Lung (tissue), 12 donors: ENCODE data around the gene EGR4. TPM values are rescaled to one million over a fixed set of nuclear protein-coding genes. Genes with fewer than 3 reads are reported as not detected.

Experiments
- ATAC-seq: fragments of 200-7000 bp; cut with Tn5 transposase; one replicate; pipeline ENCODE4 v1.9.1; 2020; ENCODE audit warnings: moderate number of reproducible peaks; ENCODE audit not compliant: insufficient read depth, low FRiP score
- DNase-seq, 3 donors: peaks; one replicate each; pipeline ENCODE4 v3.0.0-alpha.2; 2013 to 2017
- H3K27ac ChIP-seq, 2 donors: one replicate each; pipeline ENCODE4 v1.5.1; 2013; ENCODE audit warnings: mild to moderate bottlenecking in 2 of 2, moderate library complexity in 2 of 2, control low read depth in 1 of 2, inconsistent platforms in 1 of 2, low read depth in 1 of 2, low read length in 1 of 2
- H3K27me3 ChIP-seq, 3 donors: one replicate each; pipeline ENCODE4 v1.5.1; 2013; ENCODE audit warnings: low read length in 2 of 3; ENCODE audit not compliant: control insufficient read depth in 3 of 3, insufficient read depth in 3 of 3
- H3K36me3 ChIP-seq, 4 donors: one replicate each; pipeline ENCODE4 v1.5.1; 2013; ENCODE audit warnings: low read length in 4 of 4, mild to moderate bottlenecking in 1 of 4, moderate library complexity in 1 of 4; ENCODE audit not compliant: control insufficient read depth in 4 of 4, insufficient read depth in 4 of 4
- H3K4me1 ChIP-seq, 5 donors: one replicate each; pipeline ENCODE4 v1.5.1; 2013; ENCODE audit warnings: low read length in 5 of 5, mild to moderate bottlenecking in 2 of 5, moderate library complexity in 1 of 5; ENCODE audit not compliant: control insufficient read depth in 5 of 5, insufficient read depth in 5 of 5
- H3K4me3 ChIP-seq: one replicate; pipeline ENCODE4 v1.5.1; 2013; ENCODE audit warnings: mild to moderate bottlenecking, control low read depth, moderate library complexity
- H3K9ac ChIP-seq, 2 donors: one replicate each; pipeline ENCODE4 v1.5.1; 2013; ENCODE audit warnings: low read length in 2 of 2, control low read depth in 1 of 2; ENCODE audit not compliant: insufficient read depth in 1 of 2
- H3K9me3 ChIP-seq, 4 donors: one replicate each; pipeline ENCODE4 v1.5.1; 2013; ENCODE audit warnings: low read length in 3 of 4, mild to moderate bottlenecking in 1 of 4, moderate library complexity in 1 of 4; ENCODE audit not compliant: control insufficient read depth in 4 of 4, insufficient read depth in 3 of 4
- CTCF ChIP-seq: IDR thresholded peaks from 2 replicates; pipeline ENCODE4 v1.5.1; 2012; ENCODE audit warnings: mild to moderate bottlenecking; ENCODE audit errors: control extremely low read depth, extremely low read depth
- WGBS, 2 donors: extraction: QIAGEN DNeasy Blood & Tissue Kit; methylation state at CpG; one replicate each; pipeline ENCODE4 v1.1.7; 2013; 5-methylcytosine and 5-hydroxymethylcytosine counted together
- polyA plus RNA-seq, 2 donors: library from polyadenylated mRNA; stranded (reverse); fragments of 200-250 nt; gene quantifications; one replicate each; pipeline ENCODE4 v1.2.1, GENCODE V29; 2013
- total RNA-seq, 2 donors: library from RNA; depleted of rRNA in 1 of 2; stranded (reverse); fragments of >200 nt in 1 of 2; gene quantifications; one replicate each; pipeline ENCODE4 v1.2.1, GENCODE V29; 2014 to 2021
- donor health status: control.
- donor health status: control.
- donor health status: Bipolar disorder and iron deficiency.
- donor health status: healthy.
- donor health status: DM: yes; HTN: yes; CAD: no.

Gene EGR4
- total and polyA plus RNA-seq, 4 donors: 0.30 TPM; not detected in 3

DNA sequence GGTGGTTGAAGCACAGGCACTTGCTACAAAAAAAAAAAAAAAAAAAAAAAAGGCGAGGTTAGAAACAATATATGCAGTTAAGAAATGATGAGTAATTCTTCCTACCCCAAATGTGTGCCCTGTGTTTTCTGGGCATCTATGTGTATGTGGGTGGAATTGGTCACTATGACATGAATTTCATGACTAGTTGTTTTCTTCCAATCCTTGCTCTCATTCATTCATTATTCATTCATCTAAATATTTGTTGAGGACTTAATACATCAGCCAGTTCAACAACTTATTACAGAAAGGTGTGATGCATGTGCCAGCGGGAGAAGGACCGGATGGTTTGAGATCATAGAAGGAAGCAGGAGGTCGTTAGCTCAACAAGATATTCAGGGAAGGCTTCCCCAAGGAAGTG lies 8.3 kb upstream of the EGR4 start:
- Histone ChIP-seq H3K4me3 (no peak overlapping the region), H3K27me3 (peaks cover 6 to 37% (median 10%) of the 10 kb centered on the region in 3 donors), H3K27ac (no peak overlapping the region), H3K9ac (no peak overlapping the region), H3K9me3 (no peaks in the 10 kb centered on the region), H3K36me3 (no peaks in the 10 kb centered on the region), H3K4me1 (no peaks in the 10 kb centered on the region)
- WGBS, 2 donors: 69 to 77% methylated on average over 4 of the region's 4 CpGs
- ATAC-seq: no peak
- no peak for DNase-seq
- no peak for TF ChIP-seq CTCF

DNA sequence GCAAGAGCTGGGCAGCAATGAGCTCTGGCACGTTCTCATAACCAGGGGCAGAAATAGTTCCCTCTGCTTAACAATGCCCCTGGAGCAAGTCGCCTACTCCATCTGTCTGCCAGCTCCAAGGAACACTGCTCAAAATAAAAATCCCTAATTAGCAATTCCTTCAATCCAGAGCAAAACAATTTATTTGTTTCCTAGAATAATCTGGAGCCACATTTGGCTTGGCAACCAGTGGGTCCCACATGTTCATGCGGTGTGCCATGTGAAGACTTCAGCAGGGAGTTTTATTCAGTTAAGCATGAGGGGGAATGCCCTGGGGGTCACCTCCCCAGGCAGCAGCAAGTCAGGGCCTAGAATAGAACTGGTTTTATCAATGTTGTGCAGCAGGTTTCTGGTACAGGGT lies 7.6 kb upstream of the EGR4 start:
- no peak overlapping the region for H3K27ac ChIP-seq

GRCh38 chr2:73297586-73297985 lies 4.2 kb upstream of the EGR4 start:
- H3K4me3 ChIP-seq: no peak overlapping the region
- DNase-seq (no peak), ATAC-seq (no peak)
- TF ChIP-seq CTCF: no peak
- peaks cover 0 to 10% (median 0%) of the 10 kb centered on the region in 5 donors for H3K4me1 ChIP-seq
- H3K9ac ChIP-seq: no peak overlapping the region
- WGBS, 2 donors: 68 to 69% methylated on average over 4 of the region's 4 CpGs
- H3K36me3 ChIP-seq: no peaks in the 10 kb centered on the region
- H3K27ac ChIP-seq: no peak overlapping the region
- H3K9me3 ChIP-seq: peaks cover 0 to 6% (median 0%) of the 10 kb centered on the region in 4 donors
- peaks cover 17 to 62% (median 46%) of the 10 kb centered on the region in 3 donors for H3K27me3 ChIP-seq

More for the DNA sequence above, 7.6 kb upstream of the EGR4 start:
- H3K4me3 ChIP-seq: no peak overlapping the region
- H3K27me3 ChIP-seq: peaks cover 6 to 40% (median 17%) of the 10 kb centered on the region in 3 donors
- no peaks in the 10 kb centered on the region for H3K4me1 ChIP-seq
- no peak overlapping the region for H3K9ac ChIP-seq
- H3K9me3 ChIP-seq: no peaks in the 10 kb centered on the region
- DNase-seq: no peak
- H3K36me3 ChIP-seq: no peaks in the 10 kb centered on the region
- TF ChIP-seq CTCF: no peak
- ATAC-seq: no peak
- WGBS, 2 donors: 63 to 68% methylated on average over 3 of the region's 3 CpGs

DNA sequence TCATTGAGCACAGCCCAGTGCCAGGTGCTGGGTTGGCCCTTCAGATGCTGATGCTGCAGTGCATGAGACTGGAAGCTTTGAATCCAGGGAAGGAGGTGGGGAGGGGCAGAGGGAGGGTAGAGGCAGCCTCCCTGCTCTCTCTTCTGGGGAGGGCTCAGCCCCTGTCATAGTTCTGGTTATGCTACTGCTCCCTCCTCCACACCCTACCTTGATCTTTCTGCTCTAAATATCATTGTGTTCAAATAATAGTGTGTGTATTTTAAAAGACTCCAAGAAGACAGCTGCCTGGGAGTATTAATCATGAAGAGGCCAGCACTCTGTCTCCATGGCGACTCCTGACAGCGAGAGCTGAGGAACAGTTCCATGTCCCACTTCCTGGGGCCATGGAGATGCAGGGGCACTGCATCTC lies 3.8 kb upstream of the EGR4 start:
- peaks cover 21 to 66% (median 47%) of the 10 kb centered on the region in 3 donors for H3K27me3 ChIP-seq
- no peak overlapping the region for H3K27ac ChIP-seq
- peaks cover 0 to 10% (median 0%) of the 10 kb centered on the region in 5 donors for H3K4me1 ChIP-seq
- no peak for ATAC-seq
- H3K9ac ChIP-seq: no peak overlapping the region
- peaks cover 0 to 8% (median 0%) of the 10 kb centered on the region in 4 donors for H3K9me3 ChIP-seq
- 10 to 19% methylated on average over 2 of the region's 2 CpGs for WGBS, 2 donors
- H3K4me3 ChIP-seq: no peak overlapping the region
- no peak for TF ChIP-seq CTCF
- no peak for DNase-seq
- no peaks in the 10 kb centered on the region for H3K36me3 ChIP-seq
